Renal cortex interstitium (tissue), 11 donors: ENCODE measurements around the gene EHD4. TPM values are rescaled to one million over a fixed set of nuclear protein-coding genes. Genes with fewer than 3 reads are reported as not detected.

Experiments
- DNase-seq, 11 donors: peaks; one replicate each; pipeline ENCODE4 v3.0.0-alpha.2; 2013; ENCODE audit warnings: low read depth in 9 of 11, low spot score in 4 of 11; ENCODE audit errors: extremely low read depth in 1 of 11
- polyA plus RNA-seq, 3 donors: library from polyadenylated mRNA; unstranded; fragments of 120-200 nt; gene quantifications; one replicate each; pipeline ENCODE4 v1.2.1, GENCODE V29; 2013; ENCODE audit not compliant: insufficient read length in 3 of 3

EHD4 gene
- polyA plus RNA-seq, 3 donors = 14.8 to 19.5 (median 18.4) TPM

DNA sequence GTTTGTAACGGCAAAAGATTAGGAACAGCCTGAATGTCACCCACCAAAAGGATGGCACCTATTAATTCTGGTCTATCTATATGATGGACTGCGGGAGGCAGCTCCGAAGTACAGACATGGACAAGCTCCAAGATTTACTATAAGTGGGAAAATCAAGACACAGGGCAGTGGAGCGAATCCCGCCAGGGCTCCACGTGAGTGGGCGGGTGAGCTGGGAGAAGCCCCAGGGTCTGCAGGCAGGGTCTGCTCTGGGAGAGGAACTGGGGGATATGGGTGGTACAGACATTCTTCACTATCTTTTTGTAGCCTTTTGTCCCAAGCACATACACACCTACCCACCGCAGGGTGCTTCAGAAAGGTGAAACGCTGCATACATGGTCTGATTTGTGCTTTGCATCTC lies 40.3 kb downstream of the EHD4 start:
- DNase-seq = no peak

DNA sequence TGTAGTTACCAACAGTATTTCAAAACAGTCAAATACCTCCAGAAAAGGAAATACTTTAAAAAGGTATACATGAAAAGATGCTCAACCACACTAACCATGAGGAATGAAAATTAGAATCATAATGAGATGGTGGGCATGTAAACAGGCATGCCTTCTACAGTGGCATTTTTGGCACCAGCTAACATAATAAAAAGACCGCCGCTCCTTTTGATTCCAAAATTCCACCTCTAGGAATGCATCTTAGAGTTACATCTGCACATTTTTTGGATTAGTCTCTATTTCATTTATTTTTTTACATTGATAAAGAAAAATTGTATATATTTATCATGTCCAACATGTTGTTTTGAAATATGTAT lies 41.5 kb downstream of the EHD4 start:
- DNase-seq = no peak

DNA sequence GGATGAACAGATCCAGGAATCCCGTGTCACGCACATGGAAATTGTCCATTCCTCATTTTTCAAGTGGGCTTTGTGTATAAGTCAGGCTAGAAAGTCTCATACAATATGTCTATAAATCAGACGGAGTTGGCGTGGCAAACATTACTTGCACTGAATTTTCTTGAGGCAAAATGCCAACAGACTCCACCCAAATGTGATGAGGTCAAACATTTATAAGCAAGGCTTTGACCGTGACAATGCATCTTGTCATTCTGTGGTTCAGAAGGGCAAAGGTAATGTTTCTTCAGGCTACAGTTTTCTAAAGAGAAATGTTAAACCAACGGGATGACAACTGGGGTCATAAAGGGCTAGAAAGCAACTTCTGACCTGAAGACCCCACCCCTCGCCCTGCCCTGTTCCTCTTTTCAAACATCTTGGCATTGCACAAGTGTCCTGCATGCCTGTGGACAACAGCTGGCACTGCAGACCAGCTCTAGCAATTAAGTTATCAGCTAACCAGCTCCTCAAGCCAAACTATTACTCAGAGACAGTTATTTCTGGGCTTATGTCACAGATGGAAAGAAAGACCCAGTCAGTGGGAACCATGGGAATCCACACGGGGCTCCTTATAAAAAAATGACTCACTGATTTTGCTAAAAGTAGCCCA lies 42.0 kb downstream of the EHD4 start:
- no peak for DNase-seq

DNA sequence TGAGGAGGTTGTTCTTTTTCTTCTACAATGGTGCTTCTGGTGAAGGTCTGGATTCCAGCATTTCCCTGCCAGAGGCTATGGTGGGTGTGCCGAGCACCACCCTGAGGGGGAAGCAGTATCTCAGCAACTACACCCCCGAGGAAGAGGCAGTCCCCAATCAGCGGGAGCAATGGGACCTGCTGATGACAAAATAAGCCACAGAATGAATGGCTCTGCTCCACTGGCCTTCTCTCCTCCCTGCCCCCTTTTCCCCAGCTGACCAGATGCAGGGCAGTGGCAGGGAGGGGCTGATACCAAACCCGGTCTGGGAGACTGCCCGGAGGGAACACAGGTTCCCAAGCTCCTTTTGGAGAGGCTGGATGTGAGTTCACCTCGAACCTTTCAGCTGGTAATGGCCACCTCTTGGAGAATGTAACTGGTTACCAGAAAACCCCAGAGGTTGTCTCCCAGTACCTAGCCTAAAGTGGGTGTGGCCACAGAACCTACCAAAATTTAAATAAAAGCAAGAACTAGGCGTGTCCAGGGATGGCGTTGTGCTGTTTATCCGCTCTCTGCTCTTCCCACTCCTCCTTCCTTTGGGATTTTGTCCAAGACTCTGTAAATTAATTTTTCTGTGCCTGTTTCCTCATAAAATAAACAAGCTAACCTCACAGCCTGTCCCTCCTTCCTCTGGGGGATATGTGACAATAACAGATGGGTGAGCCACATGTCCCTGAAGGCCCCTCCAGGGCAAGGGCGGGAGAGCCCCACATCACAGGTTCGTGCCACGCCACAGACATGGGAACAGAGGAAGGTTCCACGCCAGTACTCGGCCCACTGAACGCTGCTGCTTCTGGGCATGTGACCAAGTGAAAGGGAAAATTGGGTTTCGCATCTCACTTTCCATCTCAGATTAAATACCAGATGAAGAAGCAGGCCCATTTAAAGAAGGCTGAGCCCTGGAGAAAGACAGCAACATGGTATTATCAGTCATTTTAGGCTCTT lies 43.4 kb downstream of the EHD4 start:
- DNase-seq = no peak

DNA sequence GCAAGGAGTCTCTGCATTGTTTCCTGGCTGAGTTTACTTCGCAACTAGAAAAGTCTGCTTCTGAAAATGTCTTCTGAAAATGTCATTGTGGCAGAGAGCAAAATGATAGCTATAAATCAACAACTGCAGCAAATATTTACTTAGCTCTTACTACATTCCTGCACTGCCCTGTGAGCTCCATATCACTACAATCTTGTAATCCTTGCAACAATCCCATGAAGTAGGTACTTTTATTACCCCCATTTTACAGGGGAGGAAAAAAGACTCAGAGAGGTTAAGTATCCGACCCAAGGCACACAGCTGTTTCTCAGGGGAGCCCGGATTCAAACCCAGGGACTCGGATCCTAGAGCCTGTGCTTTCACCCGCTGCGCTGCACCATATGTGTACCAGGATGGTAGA lies 44.3 kb downstream of the EHD4 start:
- no peak for DNase-seq

DNA sequence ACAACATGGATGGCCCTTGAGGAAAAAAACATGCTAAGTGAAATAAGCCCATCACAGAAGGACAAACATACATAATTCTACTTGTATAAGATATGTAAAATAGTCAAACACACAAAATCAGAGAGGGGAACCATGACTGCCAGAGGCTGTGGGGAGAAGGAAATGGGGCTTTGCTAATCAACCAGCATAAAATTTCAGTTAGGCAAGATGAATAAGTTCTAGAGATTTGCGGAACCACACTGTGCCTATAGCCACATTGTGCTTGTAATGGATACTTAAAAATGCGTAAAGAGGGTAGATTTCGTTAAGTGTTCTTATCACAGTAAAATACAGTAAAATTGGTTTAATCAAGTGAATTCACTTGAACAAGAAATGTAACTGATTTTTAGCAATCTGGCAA lies 44.8 kb downstream of the EHD4 start:
- DNase-seq = no peak

DNA sequence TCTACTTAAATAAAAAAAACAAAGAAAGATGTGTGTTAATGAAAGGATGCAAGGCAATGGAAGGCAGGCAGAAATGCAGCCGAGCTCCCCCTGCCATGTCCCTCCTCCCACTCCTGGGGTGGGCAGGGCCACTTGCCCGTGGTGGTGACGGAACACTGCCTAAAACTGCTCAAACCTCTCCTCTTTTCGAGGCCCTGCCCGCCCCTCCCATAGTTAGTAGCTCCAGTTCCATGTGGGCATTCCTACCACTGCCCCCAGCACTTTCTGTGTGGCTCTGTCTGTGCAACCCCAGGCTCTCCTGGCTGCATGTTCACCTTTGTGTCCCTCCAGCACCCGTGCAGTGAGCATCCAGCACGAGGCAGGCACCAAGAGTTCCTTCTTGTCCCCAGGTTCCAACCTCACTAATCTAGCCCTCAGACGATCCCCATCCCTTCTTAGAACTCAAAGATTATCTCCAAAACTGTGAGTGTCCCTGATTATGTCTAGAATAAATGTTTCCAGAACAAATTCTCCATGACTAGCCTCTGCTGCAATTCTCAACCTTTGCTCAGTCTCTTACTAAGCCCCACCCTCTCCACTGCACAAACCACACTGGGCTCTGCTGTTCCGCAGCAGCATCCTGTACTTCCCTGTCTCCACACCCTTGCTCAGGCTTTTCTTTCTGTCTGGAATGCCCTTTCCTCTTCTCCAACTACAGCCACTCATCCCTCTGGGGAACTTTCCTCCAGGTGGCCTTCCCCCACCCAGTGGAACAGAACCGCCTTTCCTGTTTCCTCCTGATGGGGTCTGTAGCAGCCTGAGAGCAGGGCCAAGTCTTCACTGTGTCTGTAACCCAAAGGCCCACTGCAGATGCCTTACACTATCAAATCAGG lies 45.9 kb downstream of the EHD4 start:
- DNase-seq = no peak

DNA sequence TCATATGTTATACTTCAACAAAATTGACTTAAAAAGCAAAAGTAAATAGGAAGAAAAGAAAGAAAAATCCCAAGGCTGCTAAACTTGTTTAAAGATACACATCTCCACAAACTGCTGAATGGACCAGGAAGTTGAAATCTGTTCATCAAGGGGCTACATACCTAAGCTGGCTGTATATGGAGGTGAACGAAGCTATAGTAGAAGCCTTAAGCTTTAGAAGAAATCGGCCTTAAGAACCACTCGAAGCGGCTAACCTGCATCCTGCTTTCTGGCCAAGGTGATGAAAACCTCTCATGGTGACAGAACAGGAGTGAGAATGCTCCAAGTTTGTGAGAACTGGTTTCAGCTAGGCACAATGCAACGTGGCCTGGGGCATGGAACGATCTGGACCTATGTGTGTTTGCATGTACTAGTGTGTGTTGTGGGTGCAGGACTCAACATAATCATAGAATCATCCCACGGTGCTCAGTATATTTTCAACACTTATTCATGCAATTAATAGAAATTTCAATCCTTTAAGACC lies 47.2 kb downstream of the EHD4 start:
- no peak for DNase-seq

DNA sequence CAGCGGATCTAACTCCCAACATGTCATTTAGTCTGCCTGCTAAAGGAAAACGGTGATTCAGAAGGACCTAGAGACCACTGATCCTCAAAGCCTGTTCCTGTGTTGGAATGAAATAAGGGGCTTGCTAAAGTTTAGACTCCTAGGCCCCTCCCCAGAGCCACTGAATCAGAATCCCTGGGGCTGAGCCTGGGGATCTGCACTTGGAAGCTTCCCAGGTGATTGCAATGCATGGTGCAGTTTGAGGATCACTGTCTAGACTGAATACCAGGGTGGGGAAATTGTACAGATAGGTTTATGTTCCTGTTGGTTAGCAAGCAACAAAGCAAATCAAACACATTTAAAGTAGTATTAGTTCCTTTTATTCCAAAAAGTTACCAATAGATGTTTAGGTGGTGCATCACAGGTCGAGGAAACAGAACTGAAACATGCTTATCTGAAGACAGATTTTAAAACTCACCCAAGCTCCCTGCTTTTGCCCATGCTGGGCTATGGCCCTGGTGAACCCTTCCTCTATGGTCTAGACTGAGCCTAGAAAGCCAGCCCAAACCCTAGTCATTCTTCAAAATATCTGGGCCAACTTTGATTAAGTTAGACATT lies 48.9 kb downstream of the EHD4 start:
- no peak for DNase-seq

DNA sequence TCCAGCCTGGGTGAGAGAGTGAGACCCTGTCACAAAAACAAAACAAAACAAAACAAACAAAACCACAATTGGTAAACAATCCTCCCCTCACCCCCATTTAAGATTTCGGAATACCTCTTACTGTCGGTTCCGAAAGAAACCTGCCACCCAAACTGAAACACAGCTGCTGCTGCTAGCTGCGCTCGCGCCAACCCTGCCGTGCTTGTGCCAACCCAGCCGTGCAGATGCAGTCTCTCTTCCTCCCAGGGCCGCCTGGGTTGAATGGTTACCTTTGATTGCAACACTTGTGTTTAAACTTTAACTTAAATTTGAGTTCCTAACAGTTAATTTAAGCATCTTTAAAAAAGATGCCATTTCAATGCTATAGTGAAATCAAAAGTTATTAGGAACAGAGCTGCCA lies 50.0 kb downstream of the EHD4 start:
- no peak for DNase-seq

DNA sequence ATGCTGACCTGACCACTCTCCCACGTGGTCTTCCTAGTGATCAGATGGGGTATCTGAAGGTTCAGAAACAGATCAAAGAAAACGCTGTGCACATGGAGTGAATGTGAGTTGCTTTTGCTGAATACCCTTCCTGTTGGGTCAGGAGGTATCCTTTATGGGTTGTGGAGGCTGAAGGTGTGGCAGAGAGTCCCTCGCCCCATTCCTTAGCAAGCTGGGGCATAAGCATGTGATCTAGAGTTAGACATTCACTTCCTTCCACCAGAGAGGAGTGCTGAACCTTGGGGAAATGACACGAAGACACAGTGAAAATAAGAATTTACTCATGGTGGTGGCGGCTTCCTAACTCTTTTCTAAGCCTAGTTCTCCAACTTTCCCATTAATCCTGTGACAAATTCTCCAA lies 50.7 kb downstream of the EHD4 start:
- no peak for DNase-seq

DNA sequence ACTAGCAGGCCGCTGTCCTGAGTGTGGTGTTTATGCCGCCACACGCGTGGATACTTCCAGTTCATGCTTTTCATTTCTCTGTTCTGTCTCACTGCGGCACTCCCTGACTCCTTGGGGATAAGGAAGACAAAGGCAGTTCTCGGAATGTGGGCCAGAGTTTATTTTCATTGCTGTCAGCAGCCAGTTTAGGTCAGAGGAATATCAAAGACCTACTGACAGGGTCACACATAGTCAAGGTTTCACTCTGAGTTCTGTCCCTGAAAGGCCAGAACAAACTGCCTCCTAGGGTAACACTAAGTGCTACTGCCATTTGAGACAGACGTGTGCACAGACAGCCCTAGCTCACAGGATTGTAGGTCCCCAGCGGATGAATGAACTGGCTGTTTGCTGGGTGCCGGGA lies 51.2 kb downstream of the EHD4 start:
- no peak for DNase-seq

DNA sequence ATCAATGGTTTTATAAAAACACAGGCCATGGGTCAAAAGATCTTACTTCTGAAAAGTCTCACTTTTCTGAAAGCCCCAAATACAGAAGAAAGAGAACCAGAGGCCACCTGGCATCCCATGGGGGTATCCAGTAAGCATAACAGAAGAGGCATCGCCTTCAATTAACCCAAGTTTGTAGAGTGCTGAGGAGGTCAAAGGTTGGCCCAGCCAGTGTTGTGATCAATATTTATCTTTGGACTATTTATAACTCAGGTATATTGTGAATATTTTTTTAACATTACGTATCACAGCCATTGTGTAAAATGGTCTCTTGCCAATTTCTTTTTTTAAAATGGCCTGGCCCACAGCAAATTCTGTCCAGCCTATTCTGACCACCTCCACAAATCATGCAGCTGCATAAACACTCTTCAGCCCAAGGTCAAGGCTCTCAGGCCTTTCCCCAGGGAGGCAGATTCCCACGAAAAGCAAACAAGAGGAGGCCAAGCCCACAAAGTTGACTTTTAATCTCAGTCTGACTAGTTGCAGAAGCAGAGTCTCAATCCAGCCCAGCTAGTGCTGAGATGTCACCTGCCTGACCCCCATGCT lies 52.3 kb downstream of the EHD4 start:
- DNase-seq = no peak

DNA sequence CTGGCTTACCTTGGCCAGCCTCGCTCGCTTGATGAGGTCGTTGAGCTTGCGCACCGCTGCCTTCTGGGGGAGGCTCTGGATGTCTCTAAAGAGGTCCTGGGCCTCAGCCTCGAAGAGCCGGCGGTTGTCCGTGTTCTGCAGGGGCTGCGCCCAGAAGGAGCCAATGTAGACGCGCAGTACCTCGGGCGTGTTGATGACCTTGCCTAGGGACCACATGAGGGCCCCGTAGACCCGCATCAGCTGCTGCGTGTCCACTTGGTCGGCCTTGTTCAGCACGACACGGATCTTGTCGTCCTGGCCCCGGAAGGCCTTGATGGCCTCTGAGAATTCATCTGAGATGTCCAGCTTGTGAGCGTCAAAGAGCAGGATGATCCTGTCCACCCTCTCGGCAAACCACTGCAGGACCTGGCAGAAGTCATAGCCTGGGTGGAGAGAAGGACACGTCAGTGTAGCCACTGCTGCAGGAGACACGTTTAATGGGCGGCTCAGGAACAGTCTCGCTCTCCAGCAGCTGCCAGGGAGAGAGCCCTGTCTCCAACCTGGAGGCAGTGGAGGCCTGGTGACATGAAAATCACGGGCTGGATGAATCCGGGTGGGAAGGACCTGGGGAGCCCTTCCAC lies 53.0 kb downstream of the EHD4 start:
- DNase-seq = no peak

DNA sequence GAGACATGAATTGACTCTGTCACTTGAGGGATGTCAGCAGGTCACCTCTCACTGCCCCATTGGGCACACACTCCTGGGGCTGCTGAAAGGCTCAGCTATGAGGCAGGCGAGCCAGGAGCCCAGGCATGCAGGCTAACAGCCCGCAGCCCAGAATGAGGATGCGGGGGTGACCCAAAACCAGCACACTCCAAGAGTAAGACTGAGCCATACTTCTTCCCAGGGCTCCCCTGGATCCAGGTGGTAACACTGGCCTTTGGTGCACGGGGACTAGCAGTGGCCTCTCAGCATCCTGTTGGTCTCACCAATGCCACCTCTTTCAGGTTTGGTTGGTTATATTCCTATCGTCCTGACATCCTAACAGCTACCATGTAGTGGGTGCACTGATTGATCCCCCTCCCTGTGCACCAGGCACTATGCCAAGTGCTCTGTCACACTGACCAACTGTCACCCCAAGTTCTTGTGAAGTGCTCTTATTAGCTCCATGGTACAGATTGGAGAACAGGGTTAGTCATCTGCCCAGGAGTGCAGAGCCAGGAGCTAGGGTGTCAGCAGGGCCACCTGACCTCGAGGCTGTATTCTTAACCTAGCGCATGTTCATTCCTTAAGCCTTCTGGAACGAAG lies 53.7 kb downstream of the EHD4 start:
- DNase-seq = no peak

DNA sequence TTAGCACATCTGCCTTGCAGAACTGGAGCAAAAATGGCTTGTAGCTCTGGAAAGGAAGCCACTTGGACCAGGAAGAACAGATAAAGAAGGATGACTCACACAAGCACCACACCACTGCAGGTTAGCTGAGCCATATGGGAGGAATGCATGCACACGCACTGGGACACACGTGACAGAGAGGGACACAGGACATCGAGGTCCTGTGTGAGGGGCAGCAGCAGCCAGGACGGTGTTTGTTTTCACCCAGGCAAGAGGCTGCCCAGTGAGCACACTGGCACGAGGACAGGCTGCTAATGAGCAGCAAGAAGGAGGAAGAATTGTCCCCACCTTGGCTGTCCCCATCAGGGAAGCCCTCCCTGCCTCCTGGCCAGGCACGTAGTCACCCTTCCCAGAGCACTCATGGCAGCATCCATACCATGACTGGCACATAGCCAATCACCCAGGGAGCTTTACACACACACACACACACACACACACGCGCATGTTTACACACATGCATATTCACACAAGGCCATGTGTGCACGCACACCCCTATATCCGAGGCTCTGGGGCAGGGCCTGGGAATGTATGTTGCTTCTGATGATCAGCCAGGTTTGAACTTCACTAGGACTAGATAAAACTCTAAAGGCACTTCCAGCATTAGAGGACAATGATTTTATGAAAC lies 54.5 kb downstream of the EHD4 start:
- no peak for DNase-seq

DNA sequence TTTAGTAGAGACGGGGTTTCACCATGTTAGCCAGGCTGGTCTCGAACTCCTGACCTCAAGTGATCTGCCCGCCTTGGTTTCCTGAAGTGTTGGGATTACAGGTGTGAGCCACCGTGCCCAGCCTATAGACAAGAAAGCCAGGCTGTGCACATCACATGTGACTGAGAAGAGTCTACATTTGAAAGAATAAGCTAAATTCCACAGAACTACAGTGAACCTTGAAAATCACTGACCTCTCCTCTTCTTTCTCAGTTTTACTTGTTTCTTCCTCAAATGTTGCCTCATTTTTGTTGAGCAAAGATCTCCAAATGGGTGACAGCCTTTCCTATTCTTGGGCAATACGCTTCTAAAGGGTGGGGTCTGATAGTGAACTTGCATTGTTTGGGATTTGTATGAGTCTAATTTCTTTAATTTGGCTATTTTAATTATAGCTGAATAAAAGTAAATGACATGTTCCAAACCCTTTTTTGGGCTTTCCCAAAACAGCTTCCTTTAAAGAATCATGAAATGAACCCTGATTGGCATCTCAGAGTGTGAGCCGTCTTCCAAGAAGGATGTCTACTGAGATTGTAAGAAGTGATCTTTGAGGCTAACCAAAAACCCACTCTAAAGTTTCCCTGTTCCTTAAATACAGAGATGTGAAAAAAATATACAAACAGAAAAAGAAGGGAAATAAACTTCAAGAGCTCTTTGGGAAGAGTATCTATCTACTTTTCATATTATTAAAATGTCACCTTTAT lies 56.9 kb downstream of the EHD4 start:
- DNase-seq = no peak
